ENCODE data around the gene RPS6KA3. TPM values are rescaled to one million over a fixed set of nuclear protein-coding genes. Genes with fewer than 3 reads are reported as not detected.

Gene RPS6KA3
- total RNA-seq, 4 donors from 2014 or later = 53.1 to 91.0 (median 66.0) TPM

DNA sequence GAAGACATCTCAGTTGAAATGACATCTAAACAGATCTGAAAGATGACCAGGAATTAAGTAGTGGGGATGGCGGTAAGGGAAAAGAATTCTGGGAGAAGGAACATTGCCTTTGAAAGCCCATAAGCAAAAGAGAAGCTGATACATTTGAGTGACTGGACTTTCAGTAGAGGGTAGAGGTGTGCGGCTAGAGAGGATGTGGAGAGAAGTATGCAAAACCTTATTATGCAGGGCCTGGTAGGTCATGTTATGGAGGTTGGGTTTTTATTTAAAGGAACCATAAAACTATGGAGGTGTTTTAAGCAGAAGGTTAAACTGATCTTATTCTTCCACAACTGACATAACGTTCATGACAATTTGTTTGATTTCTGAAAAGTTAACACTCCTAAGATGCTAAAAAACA, 36.3 kb downstream of the RPS6KA3 start:
- intact Hi-C loops (cut with DNase I; ENCODE audit: low total_unique reads) (no loop called here), in situ Hi-C loops (cut with MboI; ENCODE audit: low sequenced_read_pairs in 4 of 4) (loop anchor here in 2 of 4 donors (25.0 kb wide), 1 partner anchor 207 kb away; no protein-coding TSS in a partner anchor)
- no peak for DNase-seq
- Histone ChIP-seq H3K4me1 (peaks cover 8 to 22% of the 10 kb centered on the region in 2 donors), H3K9me3 (no peaks in the 10 kb centered on the region), H3K36me3 (peaks cover 0 to 5% of the 10 kb centered on the region in 2 donors), H3K27me3 (no peaks in the 10 kb centered on the region), H3K4me3 (no peak overlapping the region), H3K27ac (peak overlapping the region in 1 of 4 donors; percentile 13)
- TF ChIP-seq POLR2A (IDR thresholded peaks at IDR 0.05) = no peak
- TF ChIP-seq, protein P1, sequence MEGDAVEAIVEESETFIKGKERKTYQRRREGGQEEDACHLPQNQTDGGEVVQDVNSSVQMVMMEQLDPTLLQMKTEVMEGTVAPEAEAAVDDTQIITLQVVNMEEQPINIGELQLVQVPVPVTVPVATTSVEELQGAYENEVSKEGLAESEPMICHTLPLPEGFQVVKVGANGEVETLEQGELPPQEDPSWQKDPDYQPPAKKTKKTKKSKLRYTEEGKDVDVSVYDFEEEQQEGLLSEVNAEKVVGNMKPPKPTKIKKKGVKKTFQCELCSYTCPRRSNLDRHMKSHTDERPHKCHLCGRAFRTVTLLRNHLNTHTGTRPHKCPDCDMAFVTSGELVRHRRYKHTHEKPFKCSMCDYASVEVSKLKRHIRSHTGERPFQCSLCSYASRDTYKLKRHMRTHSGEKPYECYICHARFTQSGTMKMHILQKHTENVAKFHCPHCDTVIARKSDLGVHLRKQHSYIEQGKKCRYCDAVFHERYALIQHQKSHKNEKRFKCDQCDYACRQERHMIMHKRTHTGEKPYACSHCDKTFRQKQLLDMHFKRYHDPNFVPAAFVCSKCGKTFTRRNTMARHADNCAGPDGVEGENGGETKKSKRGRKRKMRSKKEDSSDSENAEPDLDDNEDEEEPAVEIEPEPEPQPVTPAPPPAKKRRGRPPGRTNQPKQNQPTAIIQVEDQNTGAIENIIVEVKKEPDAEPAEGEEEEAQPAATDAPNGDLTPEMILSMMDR (IDR thresholded peaks at IDR 0.05 in 4 of 5, conservative IDR thresholded peaks at IDR 0.05 in 1 of 5) = no peak
- no peak for ATAC-seq

DNA sequence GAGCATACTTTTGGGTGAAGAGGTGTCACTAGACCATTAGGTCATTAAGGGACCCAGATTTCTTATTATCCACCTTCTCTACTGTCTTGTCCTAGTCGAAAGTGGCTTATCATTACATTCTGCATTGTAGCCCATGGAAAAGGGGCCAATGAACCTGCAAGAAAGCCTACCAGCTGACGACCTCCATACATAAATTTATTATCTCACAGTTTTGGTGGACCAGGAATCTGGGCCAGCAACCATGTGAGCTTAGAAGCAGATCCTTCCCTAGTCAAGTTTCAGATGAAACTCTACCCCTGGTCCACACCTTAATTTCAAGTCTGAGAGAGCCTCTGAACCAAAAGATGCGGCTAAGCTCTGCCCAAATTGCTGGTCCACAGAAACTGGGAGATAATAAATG, 37.6 kb downstream of the RPS6KA3 start:
- intact Hi-C loops (cut with DNase I; ENCODE audit: low total_unique reads) = no loop called here
- no peak for TF ChIP-seq POLR2A (IDR thresholded peaks at IDR 0.05)
- TF ChIP-seq, protein P1 (IDR thresholded peaks at IDR 0.05 in 4 of 5, conservative IDR thresholded peaks at IDR 0.05 in 1 of 5) = no peak
- DNase-seq = no peak

DNA sequence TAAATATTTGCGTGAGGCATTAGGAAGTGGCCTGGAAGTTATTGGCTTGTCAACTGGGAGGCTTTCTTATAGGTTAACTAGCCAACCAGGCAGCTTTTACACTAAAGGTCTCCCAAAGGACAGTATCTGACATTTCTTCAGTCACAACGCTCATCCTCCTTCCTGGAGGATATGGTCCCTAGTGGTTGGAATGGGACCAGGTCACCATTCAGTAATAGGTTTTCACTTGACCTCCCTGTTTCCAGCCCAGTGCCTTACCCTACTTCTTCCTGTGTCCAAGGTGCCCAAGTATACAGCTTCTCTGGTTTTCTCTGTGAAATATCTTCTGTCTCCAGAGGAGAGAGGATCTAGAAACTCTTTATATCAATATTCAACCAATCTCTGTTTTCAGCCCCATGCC, 38.5 kb downstream of the RPS6KA3 start:
- H3K4me1 ChIP-seq = peaks cover 8 to 36% of the 10 kb centered on the region in 2 donors
- TF ChIP-seq, protein P1 (IDR thresholded peaks at IDR 0.05 in 4 of 5, conservative IDR thresholded peaks at IDR 0.05 in 1 of 5) = no peak
- no peak for TF ChIP-seq POLR2A (IDR thresholded peaks at IDR 0.05)
- no peak overlapping the region for H3K4me3 ChIP-seq
- intact Hi-C loops (cut with DNase I; ENCODE audit: low total_unique reads) (no loop called here), in situ Hi-C loops (cut with MboI; ENCODE audit: low sequenced_read_pairs in 4 of 4) (loop anchor here in 2 of 4 donors (25.0 kb wide), 1 partner anchor 209 kb away; no protein-coding TSS in a partner anchor)
- H3K27me3 ChIP-seq = no peaks in the 10 kb centered on the region
- no peak for ATAC-seq
- no peaks in the 10 kb centered on the region for H3K9me3 ChIP-seq
- peaks cover 0 to 5% of the 10 kb centered on the region in 2 donors for H3K36me3 ChIP-seq
- DNase-seq = no peak
- H3K27ac ChIP-seq = peak overlapping the region in 2 of 4 donors; percentile 48 to 80

More for the DNA sequence above, 37.6 kb downstream of the RPS6KA3 start:
- Histone ChIP-seq H3K4me3 (no peak overlapping the region), H3K36me3 (peaks cover 0 to 5% of the 10 kb centered on the region in 2 donors), H3K4me1 (peaks cover 8 to 33% of the 10 kb centered on the region in 2 donors), H3K27me3 (no peaks in the 10 kb centered on the region), H3K27ac (peak overlapping the region in 2 of 4 donors; percentile 48 to 80), H3K9me3 (no peaks in the 10 kb centered on the region)
- no peak for ATAC-seq
- in situ Hi-C loops (cut with MboI; ENCODE audit: low sequenced_read_pairs in 4 of 4) = loop anchor here in 2 of 4 donors (25.0 kb wide), 1 partner anchor 208 kb away; no protein-coding TSS in a partner anchor

DNA sequence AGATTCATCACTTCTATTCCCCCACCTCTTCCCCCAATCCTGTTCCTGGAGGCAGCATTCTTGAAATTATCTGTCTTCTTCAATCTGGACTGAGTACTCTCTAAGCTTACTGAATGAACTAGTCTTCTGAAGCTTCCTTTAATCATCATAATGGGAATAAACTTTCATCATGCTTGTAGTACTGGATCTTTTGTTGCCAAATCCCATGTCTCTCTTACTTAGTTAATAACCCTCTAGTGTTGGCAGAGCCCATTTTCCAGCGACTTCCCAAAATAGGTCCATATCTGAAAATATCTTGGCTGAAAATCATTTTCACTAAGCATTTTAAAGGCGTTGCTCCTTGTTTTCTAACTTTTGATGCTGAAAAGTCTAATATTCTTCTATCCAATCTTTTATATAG, 39.6 kb downstream of the RPS6KA3 start:
- Histone ChIP-seq H3K27me3 (no peaks in the 10 kb centered on the region), H3K9me3 (no peaks in the 10 kb centered on the region), H3K4me3 (no peak overlapping the region), H3K36me3 (no peaks in the 10 kb centered on the region), H3K27ac (peak overlapping the region in 3 of 4 donors; percentile 55 to 80 (median 76)), H3K4me1 (peaks cover 8 to 42% of the 10 kb centered on the region in 2 donors)
- in situ Hi-C loops (cut with MboI; ENCODE audit: low sequenced_read_pairs in 4 of 4) (loop anchor here in 2 of 4 donors (25.0 kb wide), 1 partner anchor 210 kb away; no protein-coding TSS in a partner anchor), intact Hi-C loops (cut with DNase I; ENCODE audit: low total_unique reads) (no loop called here)
- DNase-seq (no peak), ATAC-seq (no peak)
- TF ChIP-seq POLR2A (IDR thresholded peaks at IDR 0.05) = no peak
- TF ChIP-seq, protein P1 (IDR thresholded peaks at IDR 0.05 in 4 of 5, conservative IDR thresholded peaks at IDR 0.05 in 1 of 5) = no peak
